A549 (cell line): ENCODE results near the gene NACC2. TPM values are rescaled to one million over a fixed set of nuclear protein-coding genes. Genes with fewer than 3 reads are reported as not detected.

Source experiments
- ATAC-seq, 2 experiments: fragments of 200-7000 bp in 1 of 2; fragments of >200 bp in 1 of 2; cut with Nextera tagmentation in 1 of 2; cut with Tn5 transposase in 1 of 2; 3 replicates each; pipeline versions ENCODE4 v1.8.0 to v1.9.1; 2018 to 2020; ENCODE audit warnings: mild to moderate bottlenecking in 1 of 2, moderate library complexity in 1 of 2
- CTCF ChIA-PET: fragments of 300-600 bp; sonication (Branson Sonifier 250); formaldehyde crosslinking; extraction: SDS; loops from one replicate; lab custom pipeline; 2021; ENCODE audit warnings: antibody characterized with exemption, inconsistent platforms; lab: Yijun Ruan, JAX
- POLR2A ChIA-PET: fragments of 350-600 bp; formaldehyde crosslinking; extraction: SDS; loops from one replicate; lab custom pipeline; 2021; ENCODE audit warnings: antibody characterized with exemption, inconsistent platforms; lab: Yijun Ruan, JAX
- DNase-seq, 2 experiments: peaks; one replicate each; pipeline versions ENCODE4 v3.0.0 to v3.0.0-alpha.2; 2011 to 2016; ENCODE audit warnings: low read depth in 1 of 2, low spot score in 1 of 2
- FAIRE-seq: peaks from 2 replicates; lab custom pipeline; 2011; peaks lifted over from hg19 to GRCh38; lab: Jason Lieb, UNC
- H3K27ac ChIP-seq, 2 experiments: fragments of >200 bp; sonication (Bioruptor Twin); formaldehyde crosslinking; 3 replicates each; pipeline ENCODE4 v1.5.1; 2016 to 2017
- H3K4me1 ChIP-seq: fragments of >200 bp; sonication (Bioruptor Twin); formaldehyde crosslinking; 3 replicates; pipeline ENCODE4 v1.6.1; 2016
- H3K4me2 ChIP-seq: fragments of >200 bp; sonication (Bioruptor Twin); formaldehyde crosslinking; 3 replicates; pipeline ENCODE4 v1.6.1; 2016
- H3K4me3 ChIP-seq: fragments of >200 bp; sonication (Bioruptor Twin); formaldehyde crosslinking; 3 replicates; pipeline ENCODE4 v1.5.1; 2016
- H3K9me3 ChIP-seq: fragments of >200 bp; sonication (Bioruptor Twin); formaldehyde crosslinking; 3 replicates; pipeline ENCODE4 v1.6.1; 2016
- CBX2 ChIP-seq: fragments of 200-600 bp; sonication (generic); IDR thresholded peaks from 2 replicates; pipeline ENCODE4 v1.6.1; 2016; ENCODE audit warnings: low read depth, mild to moderate bottlenecking, borderline replicate concordance
- CEBPB ChIP-seq, 2 experiments: fragments of >200 bp in 1 of 2; sonication (Bioruptor Twin) in 1 of 2; formaldehyde crosslinking in 1 of 2; IDR thresholded peaks; 2 replicates each; pipeline ENCODE4 v1.6.1; 2012 to 2016
- ELK1 ChIP-seq: fragments of 150-350 bp; IDR thresholded peaks from 2 replicates; pipeline ENCODE4 v1.6.1; 2014; ENCODE audit warnings: low read depth, mild to moderate bottlenecking, low read length
- EP300 ChIP-seq, 2 experiments: fragments of >200 bp; sonication (Bioruptor Twin); formaldehyde crosslinking; IDR thresholded peaks; 2 replicates in 1 of 2; 3 replicates in 1 of 2; pipeline ENCODE4 v1.6.1; 2016 to 2017
- ESRRA ChIP-seq: fragments of 150-350 bp; IDR thresholded peaks from 2 replicates; pipeline ENCODE4 v1.6.1; 2014; ENCODE audit warnings: mild to moderate bottlenecking, low read length, borderline replicate concordance
- FOXS1 ChIP-seq: fragments of 250-450 bp; sonication (Bioruptor Pico); IDR thresholded peaks from 2 replicates; pipeline ENCODE4 v1.5.0; 2020; ENCODE audit warnings: mild to moderate bottlenecking, moderate library complexity
- KDM1A ChIP-seq: fragments of 200-600 bp; sonication (generic); IDR thresholded peaks from 2 replicates; pipeline ENCODE4 v1.6.1; 2016; ENCODE audit warnings: low read depth, mild to moderate bottlenecking
- MAFK ChIP-seq: fragments of 450-650 bp; IDR thresholded peaks from 2 replicates; pipeline ENCODE4 v1.6.1; 2014; ENCODE audit not compliant: partially characterized antibody
- MAZ ChIP-seq: fragments of 150-350 bp; IDR thresholded peaks from 2 replicates; pipeline ENCODE4 v1.6.1; 2014; ENCODE audit warnings: antibody characterized with exemption, low read depth, low read length, borderline replicate concordance
- MYC ChIP-seq: IDR thresholded peaks from 2 replicates; pipeline ENCODE4 v1.6.1; 2012; ENCODE audit warnings: mild to moderate bottlenecking, inconsistent platforms, low read length, improper control_type of control experiment, borderline replicate concordance
- NR3C1 ChIP-seq: fragments of >200 bp; sonication (Bioruptor Twin); formaldehyde crosslinking; IDR thresholded peaks from 3 replicates; pipeline ENCODE4 v1.6.1; 2017
- PBX3 ChIP-seq: IDR thresholded peaks from 2 replicates; pipeline ENCODE4 v1.6.1; 2012
- RAD21 ChIP-seq, 2 experiments: fragments of >200 bp in 1 of 2; sonication (Bioruptor Twin) in 1 of 2; formaldehyde crosslinking in 1 of 2; IDR thresholded peaks in 1 of 2; conservative IDR thresholded peaks in 1 of 2; 2 replicates in 1 of 2; 3 replicates in 1 of 2; pipeline ENCODE4 v1.6.1; 2012 to 2018; ENCODE audit warnings: inconsistent platforms in 1 of 2
- RCOR1 ChIP-seq: fragments of 150-350 bp; IDR thresholded peaks from 2 replicates; pipeline ENCODE4 v1.6.1; 2014; ENCODE audit warnings: antibody characterized with exemption, low read length, low read depth
- RFX5 ChIP-seq: fragments of 450-650 bp; IDR thresholded peaks from 2 replicates; pipeline ENCODE4 v1.7.1; 2014; ENCODE audit warnings: antibody characterized with exemption, mild to moderate bottlenecking, moderate library complexity
- RNF2 ChIP-seq: fragments of 200-600 bp; sonication (generic); IDR thresholded peaks from 2 replicates; pipeline ENCODE4 v1.6.1; 2016; ENCODE audit warnings: low read depth, mild to moderate bottlenecking, antibody characterized with exemption, moderate library complexity, borderline replicate concordance
- SMC3 ChIP-seq: fragments of >200 bp; sonication (Bioruptor Twin); formaldehyde crosslinking; IDR thresholded peaks from 3 replicates; pipeline ENCODE4 v1.6.1; 2018; ENCODE audit warnings: inconsistent platforms
- SREBF2 ChIP-seq: fragments of 450-650 bp; IDR thresholded peaks from 2 replicates; pipeline ENCODE4 v1.6.1; 2014; ENCODE audit warnings: mild to moderate bottlenecking, moderate library complexity
- TFCP2L1 ChIP-seq: fragments of 250-450 bp; sonication (Bioruptor Pico); IDR thresholded peaks from 2 replicates; pipeline ENCODE4 v1.5.0; 2021; ENCODE audit warnings: mild to moderate bottlenecking
- TP53 ChIP-seq: fragments of 250-450 bp; sonication (Bioruptor Pico); IDR thresholded peaks from 2 replicates; pipeline ENCODE4 v1.5.0; 2021; ENCODE audit warnings: mild to moderate bottlenecking, moderate library complexity
- USF2 ChIP-seq: fragments of 450-650 bp; IDR thresholded peaks from 2 replicates; pipeline ENCODE4 v1.6.1; 2014; ENCODE audit warnings: antibody characterized with exemption
- ZNF302 ChIP-seq: fragments of 250-450 bp; sonication (Bioruptor Pico); IDR thresholded peaks from 2 replicates; pipeline ENCODE4 v1.9.0; 2021; ENCODE audit warnings: inconsistent platforms, mild to moderate bottlenecking, moderate library complexity
- ZSCAN20 ChIP-seq: fragments of 250-450 bp; sonication (Bioruptor Pico); IDR thresholded peaks from 2 replicates; pipeline ENCODE4 v1.8.0; 2022; ENCODE audit warnings: mild to moderate bottlenecking, moderate library complexity
- WGBS: methylation state at CpG from one replicate; pipeline ENCODE4 v1.1.6; 2017; ENCODE audit errors: missing lambda C conversion rate; 5-methylcytosine and 5-hydroxymethylcytosine counted together
- polyA plus RNA-seq, 4 experiments: library from polyadenylated mRNA; depleted of rRNA in 3 of 4; stranded (reverse); fragments of >200 nt; fragmentation: RNase III in 1 of 4; extraction: RNeasy Plus Mini Kit Qiagen cat#74134 plus additional on column Dnase treatment in 1 of 4; gene quantifications; 2 replicates in 3 of 4; 3 replicates in 1 of 4; pipeline ENCODE4 v1.2.3, GENCODE V29; 2011 to 2017

Gene NACC2
- polyA plus RNA-seq, 2 of the 4 experiments (the other 2 are of a cell fraction), result 16.1 to 28.4 TPM

GRCh38 chr9:136006169-136006568, 88.9 kb downstream of the NACC2 start:
- ATAC-seq (no peak), FAIRE-seq (no peak), DNase-seq (no peak)
- Histone ChIP-seq H3K9me3 (no peaks in the 10 kb centered on the region), H3K4me2 (no peak overlapping the region), H3K27ac (no peak overlapping the region), H3K4me3 (no peak overlapping the region), H3K4me1 (peaks cover 51% of the 10 kb centered on the region)
- POLR2A ChIA-PET, result no interaction called here
- CTCF ChIA-PET, result interaction anchor here (1.4 to 3.9 kb wide), 2 partner anchors 10 to 38 kb away, joined by 3 to 15 read pairs; no protein-coding TSS in a partner anchor
- no peak for TF ChIP-seq TFCP2L1 (CRISPR knock-in tag)
- no peak for TF ChIP-seq KDM1A
- TF ChIP-seq ELK1, result no peak
- TF ChIP-seq CEBPB (IDR thresholded peaks at IDR 0.05), result no peak
- no peak for TF ChIP-seq ESRRA
- WGBS, result 72% methylated on average over 7 of the region's 7 CpGs

GRCh38 chr9:136004712-136005111, 90.4 kb downstream of the NACC2 start:
- FAIRE-seq (no peak), ATAC-seq (no peak), DNase-seq (no peak)
- no peaks in the 10 kb centered on the region for H3K9me3 ChIP-seq
- H3K4me2 ChIP-seq, result peak overlapping the region; percentile 43; the same call in 2 of the 3 replicates
- ChIA-PET CTCF (interaction anchor here (0.8 to 3.9 kb wide), 2 partner anchors 37 to 43 kb away, joined by 3 to 15 read pairs; partner anchors contain the start of gene UBAC1), POLR2A (no interaction called here)
- H3K4me3 ChIP-seq, result no peak overlapping the region
- WGBS, result 86% methylated on average over 7 of the region's 15 CpGs
- peaks cover 46% of the 10 kb centered on the region for H3K4me1 ChIP-seq
- peak overlapping the region in 1 of 2 experiments; percentile 63; a peak in 3 of 6 replicates for H3K27ac ChIP-seq
- TF ChIP-seq ZNF302 (CRISPR knock-in tag) (no peak), RFX5 (no peak), MAZ (no peak), RNF2 (no peak), NR3C1 (no peak), ELK1 (no peak), RCOR1 (no peak), RAD21 (conservative IDR thresholded peaks at IDR 0.05 in 1 of 2, IDR thresholded peaks at IDR 0.05 in 1 of 2) (no peak), ZSCAN20 (CRISPR knock-in tag) (no peak), MAFK (no peak), TP53 (CRISPR knock-in tag) (no peak), SREBF2 (no peak), SMC3 (no peak), EP300 (IDR thresholded peaks at IDR 0.05) (no peak), PBX3 (no peak), CBX2 (no peak), MYC (no peak), USF2 (no peak), CEBPB (IDR thresholded peaks at IDR 0.05) (no peak), FOXS1 (no peak)
